ENCODE measurements around the gene HEATR5B. TPM values are rescaled to one million over a fixed set of nuclear protein-coding genes. Genes with fewer than 3 reads are reported as not detected.

Gene HEATR5B
- total and polyA plus RNA-seq, 7 experiments from 2014 or later = 13.1 to 50.5 (median 31.2) TPM

GRCh38 chr2:37098416-37099118, 14.4 kb upstream of the HEATR5B start:
- DNase-seq (no peak), ATAC-seq (no peak)
- no peaks in the 10 kb centered on the region for H3K27me3 ChIP-seq (ENCODE audit: control insufficient read depth in 2 of 2, insufficient read depth in 2 of 2, low read length in 2 of 2)
- CTCF ChIA-PET = no interaction called here
- no peak overlapping the region for H3K27ac ChIP-seq (ENCODE audit: low read depth, low read length)
- POLR2A ChIA-PET = no interaction called here
- peaks cover 10 to 58% (median 22%) of the 10 kb centered on the region in 3 experiments for H3K36me3 ChIP-seq (ENCODE audit: control insufficient read depth in 2 of 3, insufficient read depth in 3 of 3, low read length in 3 of 3)
- Mint-ChIP-seq H3K4me1 (no peaks in the 10 kb centered on the region), H3K27me3 (no peaks in the 10 kb centered on the region), H3K9me3 (no peaks in the 10 kb centered on the region), H3K4me3 (no peak overlapping the region), H3K27ac (peak overlapping the region in 1 of 9 donors; percentile 66), H3K36me3 (peaks cover 5 to 57% (median 25%) of the 10 kb centered on the region in 5 donors)
- no peaks in the 10 kb centered on the region for H3K4me1 ChIP-seq (ENCODE audit: control insufficient read depth in 2 of 2, insufficient read depth in 2 of 2, low read length in 2 of 2)
- intact Hi-C loops (cut with micrococcal nuclease) = no loop called here
- H3K9me3 ChIP-seq (ENCODE audit: control insufficient read depth in 2 of 3, low read length in 3 of 3) = no peaks in the 10 kb centered on the region
- H3K4me3 ChIP-seq (ENCODE audit: low read length) = no peak overlapping the region

DNA sequence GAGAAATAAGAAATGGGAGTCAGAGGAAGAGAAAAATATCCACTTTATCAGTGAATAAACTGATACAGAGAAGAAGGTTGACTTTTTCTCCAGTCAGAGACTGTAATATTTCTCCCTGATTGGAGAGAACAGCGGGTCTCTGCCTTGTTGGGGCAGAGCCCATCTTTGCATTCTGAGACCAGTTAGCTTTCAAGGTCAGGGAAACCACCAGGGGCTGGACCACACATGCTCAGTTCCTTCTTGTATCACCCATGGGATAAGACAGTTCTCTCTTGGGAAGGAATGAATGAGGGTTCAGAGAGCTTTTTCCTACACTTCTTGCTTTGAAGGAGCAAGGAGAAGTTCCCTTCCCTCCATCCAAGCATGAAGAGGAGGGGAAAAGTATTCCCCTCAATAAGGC, 12.4 kb upstream of the HEATR5B start:
- peaks cover 14 to 74% (median 24%) of the 10 kb centered on the region in 3 experiments for H3K36me3 ChIP-seq (ENCODE audit: control insufficient read depth in 2 of 3, insufficient read depth in 3 of 3, low read length in 3 of 3)
- DNase-seq (no peak), ATAC-seq (no peak)
- Mint-ChIP-seq H3K4me1 (peaks cover 0 to 1% (median 0%) of the 10 kb centered on the region in 7 donors), H3K9me3 (no peaks in the 10 kb centered on the region), H3K27ac (peak overlapping the region in 6 of 9 donors; percentile 26 to 88 (median 56)), H3K4me3 (no peak overlapping the region), H3K27me3 (no peaks in the 10 kb centered on the region), H3K36me3 (peaks cover 5 to 59% (median 31%) of the 10 kb centered on the region in 5 donors)
- no peaks in the 10 kb centered on the region for H3K4me1 ChIP-seq (ENCODE audit: control insufficient read depth in 2 of 2, insufficient read depth in 2 of 2, low read length in 2 of 2)
- CTCF ChIA-PET = no interaction called here
- no peaks in the 10 kb centered on the region for H3K27me3 ChIP-seq (ENCODE audit: control insufficient read depth in 2 of 2, insufficient read depth in 2 of 2, low read length in 2 of 2)
- no peak overlapping the region for H3K27ac ChIP-seq (ENCODE audit: low read depth, low read length)
- intact Hi-C loops (cut with micrococcal nuclease) = no loop called here
- POLR2A ChIA-PET = interaction anchor here (0.9 kb wide), 1 partner anchor 100 kb away, joined by 4 read pairs; the partner anchor contains the start of gene CEBPZOS
- no peaks in the 10 kb centered on the region for H3K9me3 ChIP-seq (ENCODE audit: control insufficient read depth in 2 of 3, low read length in 3 of 3)
- no peak overlapping the region for H3K4me3 ChIP-seq (ENCODE audit: low read length)

GRCh38 chr2:37091873-37092272, 7.7 kb upstream of the HEATR5B start:
- no peaks in the 10 kb centered on the region for H3K9me3 Mint-ChIP-seq
- no peak overlapping the region for H3K27ac ChIP-seq (ENCODE audit: low read depth, low read length)
- no peaks in the 10 kb centered on the region for H3K27me3 Mint-ChIP-seq
- no peak overlapping the region for H3K4me3 ChIP-seq (ENCODE audit: low read length)
- H3K4me3 Mint-ChIP-seq = no peak overlapping the region
- intact Hi-C loops (cut with micrococcal nuclease) = no loop called here
- H3K27me3 ChIP-seq (ENCODE audit: control insufficient read depth in 2 of 2, insufficient read depth in 2 of 2, low read length in 2 of 2) = no peaks in the 10 kb centered on the region
- peaks cover 4 to 18% (median 12%) of the 10 kb centered on the region in 7 donors for H3K4me1 Mint-ChIP-seq
- peaks cover 5 to 56% (median 28%) of the 10 kb centered on the region in 5 donors for H3K36me3 Mint-ChIP-seq
- ChIA-PET CTCF (interaction anchor here (0.6 kb wide), 1 partner anchor 227 kb away, joined by 3 read pairs; no protein-coding TSS in a partner anchor), POLR2A (no interaction called here)
- no peaks in the 10 kb centered on the region for H3K9me3 ChIP-seq (ENCODE audit: control insufficient read depth in 2 of 3, low read length in 3 of 3)
- DNase-seq = no peak
- peaks cover 15 to 65% (median 24%) of the 10 kb centered on the region in 3 experiments for H3K36me3 ChIP-seq (ENCODE audit: control insufficient read depth in 2 of 3, insufficient read depth in 3 of 3, low read length in 3 of 3)
- no peaks in the 10 kb centered on the region for H3K4me1 ChIP-seq (ENCODE audit: control insufficient read depth in 2 of 2, insufficient read depth in 2 of 2, low read length in 2 of 2)
- no peak overlapping the region for H3K27ac Mint-ChIP-seq
- no peak for ATAC-seq

DNA sequence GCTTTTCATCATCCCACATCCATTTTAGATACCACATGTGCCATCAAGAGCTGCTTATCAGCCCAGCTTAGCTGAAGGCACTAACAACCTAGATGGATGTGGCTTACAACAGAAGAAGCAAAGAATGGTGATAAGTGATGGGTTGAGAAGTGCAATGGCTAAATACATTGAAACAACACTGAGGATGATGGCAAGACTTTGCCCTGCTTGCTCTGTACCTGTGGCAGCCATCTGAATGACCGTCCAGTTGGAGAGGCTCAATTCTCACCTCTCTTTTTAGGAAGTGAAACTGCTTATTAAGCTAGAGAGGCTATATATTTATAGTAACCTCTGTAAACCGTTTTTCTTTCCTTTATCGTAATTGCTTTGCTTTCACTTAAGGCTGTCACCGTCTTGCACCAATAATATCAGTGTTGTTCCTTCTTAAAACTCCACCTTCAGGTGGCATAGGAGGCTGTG, 5.9 kb upstream of the HEATR5B start:
- peaks cover 4 to 18% (median 12%) of the 10 kb centered on the region in 7 donors for H3K4me1 Mint-ChIP-seq
- DNase-seq (no peak), ATAC-seq (peak; percentile 38)
- peaks cover 0 to 46% (median 25%) of the 10 kb centered on the region in 5 donors for H3K36me3 Mint-ChIP-seq
- no peak overlapping the region for H3K4me3 ChIP-seq (ENCODE audit: low read length)
- no peaks in the 10 kb centered on the region for H3K9me3 ChIP-seq (ENCODE audit: control insufficient read depth in 2 of 3, low read length in 3 of 3)
- intact Hi-C loops (cut with micrococcal nuclease) = no loop called here
- no peak overlapping the region for H3K27ac ChIP-seq (ENCODE audit: low read depth, low read length)
- H3K27me3 Mint-ChIP-seq = no peaks in the 10 kb centered on the region
- H3K9me3 Mint-ChIP-seq = no peaks in the 10 kb centered on the region
- peaks cover 4 to 8% of the 10 kb centered on the region in 2 donors for H3K4me1 ChIP-seq (ENCODE audit: control insufficient read depth in 2 of 2, insufficient read depth in 2 of 2, low read length in 2 of 2)
- ChIA-PET POLR2A (no interaction called here), CTCF (no interaction called here)
- H3K36me3 ChIP-seq (ENCODE audit: control insufficient read depth in 2 of 3, insufficient read depth in 3 of 3, low read length in 3 of 3) = peaks cover 15 to 49% (median 20%) of the 10 kb centered on the region in 3 experiments
- no peak overlapping the region for H3K27ac Mint-ChIP-seq
- H3K4me3 Mint-ChIP-seq = no peak overlapping the region
- no peaks in the 10 kb centered on the region for H3K27me3 ChIP-seq (ENCODE audit: control insufficient read depth in 2 of 2, insufficient read depth in 2 of 2, low read length in 2 of 2)

DNA sequence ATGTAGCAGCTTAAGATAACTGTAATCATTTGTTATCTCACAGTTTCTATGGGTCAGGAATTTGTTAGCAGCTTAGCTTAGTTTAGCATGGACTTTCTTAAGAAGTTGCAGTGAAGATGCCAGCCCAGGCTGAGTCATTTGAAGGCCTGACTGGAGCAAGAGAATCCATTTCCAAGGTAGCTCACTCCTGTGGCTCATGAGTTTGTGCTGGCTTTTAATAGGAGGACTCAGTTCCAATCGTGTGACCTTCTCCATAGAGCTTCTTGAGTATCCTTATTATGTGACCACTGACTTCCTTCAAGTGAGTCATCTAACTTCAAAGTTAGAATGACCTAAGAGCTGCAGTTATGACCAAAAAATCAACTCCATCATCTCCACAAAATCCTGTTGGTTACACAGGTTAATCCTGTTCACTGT, 1.6 kb upstream of the HEATR5B start:
- Histone ChIP-seq H3K9me3 (ENCODE audit: control insufficient read depth in 2 of 3, low read length in 3 of 3) (no peaks in the 10 kb centered on the region), H3K4me1 (ENCODE audit: control insufficient read depth in 2 of 2, insufficient read depth in 2 of 2, low read length in 2 of 2) (peaks cover 25 to 30% of the 10 kb centered on the region in 2 donors), H3K27ac (ENCODE audit: low read depth, low read length) (peak overlapping the region; percentile 28), H3K27me3 (ENCODE audit: control insufficient read depth in 2 of 2, insufficient read depth in 2 of 2, low read length in 2 of 2) (no peaks in the 10 kb centered on the region), H3K4me3 (ENCODE audit: low read length) (no peak overlapping the region), H3K36me3 (ENCODE audit: control insufficient read depth in 2 of 3, insufficient read depth in 3 of 3, low read length in 3 of 3) (peaks cover 0 to 19% (median 3%) of the 10 kb centered on the region in 3 experiments)
- no peaks in the 10 kb centered on the region for H3K9me3 Mint-ChIP-seq
- ATAC-seq (no peak), DNase-seq (no peak)
- intact Hi-C loops (cut with micrococcal nuclease) = loop anchor here (2.0 to 10.0 kb wide), 5 partner anchors 19 to 1659 kb away; partner anchors contain the start of genes ATL2 (in 1 of the 2), CDC42EP3 (in 1 of the 2) and PRKD3 (in 1 of the 2)
- peaks cover 6 to 44% (median 24%) of the 10 kb centered on the region in 5 donors for H3K36me3 Mint-ChIP-seq
- H3K4me3 Mint-ChIP-seq = peak overlapping the region in 1 of 10 donors; percentile 15
- no peaks in the 10 kb centered on the region for H3K27me3 Mint-ChIP-seq
- H3K4me1 Mint-ChIP-seq = peaks cover 11 to 47% (median 35%) of the 10 kb centered on the region in 7 donors
- POLR2A ChIA-PET = interaction anchor here (0.6 to 0.7 kb wide), 2 partner anchors 19 to 47 kb away, joined by 3 to 7 read pairs; no protein-coding TSS in a partner anchor
- peak overlapping the region in 1 of 9 donors; percentile 4 for H3K27ac Mint-ChIP-seq
- CTCF ChIA-PET = interaction anchor here (0.6 kb wide), 1 partner anchor 54 kb away, joined by 3 read pairs; no protein-coding TSS in a partner anchor

- DNase-seq (peak in 1 of 9 donors; percentile 9), ATAC-seq (no peak)
- Histone ChIP-seq H3K4me1 (ENCODE audit: control insufficient read depth in 2 of 2, insufficient read depth in 2 of 2, low read length in 2 of 2) (peaks cover 34 to 39% of the 10 kb centered on the region in 2 donors), H3K4me3 (ENCODE audit: low read length) (peak overlapping the region; percentile 74), H3K27ac (ENCODE audit: low read depth, low read length) (peak overlapping the region; percentile 85), H3K9me3 (ENCODE audit: control insufficient read depth in 2 of 3, low read length in 3 of 3) (no peaks in the 10 kb centered on the region), H3K36me3 (ENCODE audit: control insufficient read depth in 2 of 3, insufficient read depth in 3 of 3, low read length in 3 of 3) (peaks cover 0 to 12% (median 0%) of the 10 kb centered on the region in 3 experiments), H3K27me3 (ENCODE audit: control insufficient read depth in 2 of 2, insufficient read depth in 2 of 2, low read length in 2 of 2) (no peaks in the 10 kb centered on the region)
- H3K27ac Mint-ChIP-seq = no peak overlapping the region
- no peak overlapping the region for H3K4me3 Mint-ChIP-seq
- CTCF ChIA-PET = no interaction called here
- POLR2A ChIA-PET = interaction anchor here (0.6 to 1.4 kb wide), 5 partner anchors 65 to 118 kb away, joined by 3 to 10 read pairs (median 4); no protein-coding TSS in a partner anchor
- peaks cover 7 to 44% (median 26%) of the 10 kb centered on the region in 5 donors for H3K36me3 Mint-ChIP-seq
- no peaks in the 10 kb centered on the region for H3K9me3 Mint-ChIP-seq
- intact Hi-C loops (cut with micrococcal nuclease) = loop anchor here (1.0 to 10.0 kb wide), 13 partner anchors 8 to 1660 kb away; partner anchors contain the start of genes CEBPZ (in 2 of the 2), NDUFAF7 (in 2 of the 2), PRKD3 (in 2 of the 2) and STRN (in 2 of the 2)
- H3K27me3 Mint-ChIP-seq = no peaks in the 10 kb centered on the region
- peaks cover 11 to 57% (median 44%) of the 10 kb centered on the region in 7 donors for H3K4me1 Mint-ChIP-seq
These were observed 625 bp upstream of the HEATR5B start for GRCh38 chr2:37084797-37085196.

All from naive thymus-derived CD4-positive, alpha-beta T cell (primary cell).